BJ (cell line): ENCODE results near the gene GNPTAB. TPM values are rescaled to one million over a fixed set of nuclear protein-coding genes. Genes with fewer than 3 reads are reported as not detected.

Experiments
- CTCF ChIA-PET: fragments of 350-600 bp; formaldehyde crosslinking; extraction: SDS; loops from one replicate; lab custom pipeline; 2021; ENCODE audit warnings: antibody characterized with exemption, inconsistent platforms; lab: Yijun Ruan, JAX
- POLR2A ChIA-PET: fragments of 300-600 bp; sonication (Branson Sonifier 250); formaldehyde crosslinking; extraction: SDS; loops from one replicate; lab custom pipeline; 2021; ENCODE audit warnings: antibody characterized with exemption; lab: Charles Lee
- DNase-seq: peaks from one replicate; pipeline ENCODE4 v3.0.0-alpha.2; 2011; ENCODE audit warnings: low read depth
- H3K27me3 ChIP-seq: 2 replicates; pipeline ENCODE4 v1.6.0; 2011; ENCODE audit warnings: low read length; ENCODE audit not compliant: control insufficient read depth, insufficient read depth
- H3K36me3 ChIP-seq: 2 replicates; pipeline ENCODE4 v1.5.1; 2011; ENCODE audit warnings: low read length; ENCODE audit not compliant: control insufficient read depth, insufficient read depth
- H3K4me3 ChIP-seq: 2 replicates; pipeline ENCODE4 v1.5.1; 2011; ENCODE audit warnings: low read depth, mild to moderate bottlenecking, control low read depth, low read length
- polyA plus RNA-seq: library from polyadenylated mRNA; depleted of rRNA; stranded (reverse); fragments of >200 nt; gene quantifications from 2 replicates; pipeline ENCODE4 v1.2.3, GENCODE V29; 2011
- TF ChIP-seq, protein P1 (sequence below): IDR thresholded peaks from 2 replicates; pipeline ENCODE4 v1.5.1; 2011; ENCODE audit warnings: low read depth, mild to moderate bottlenecking, control low read depth, inconsistent platforms, low read length, moderate library complexity; ENCODE audit not compliant: insufficient read depth

GNPTAB gene
- polyA plus RNA-seq, 1 experiment = 20.5 TPM

DNA sequence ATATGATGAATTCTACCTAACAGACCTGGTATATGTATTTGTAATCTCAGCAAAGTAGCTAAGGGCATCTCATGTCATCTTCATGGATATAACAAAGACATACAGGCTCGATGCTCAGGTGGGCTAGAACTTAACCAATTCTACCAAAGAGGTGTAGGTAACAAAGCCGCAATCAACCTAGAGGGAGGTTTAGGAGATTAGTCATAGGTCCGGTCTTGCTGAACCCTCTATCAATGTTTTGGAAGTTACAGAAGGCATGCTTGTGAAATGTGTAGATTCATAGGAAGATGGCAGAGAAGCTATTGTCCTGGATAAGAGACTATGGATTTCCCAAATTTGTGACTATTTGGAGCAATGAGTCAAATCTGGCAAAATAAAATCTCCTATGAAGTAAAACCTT, 48.9 kb downstream of the GNPTAB start:
- CTCF ChIA-PET = interaction anchor here (0.9 to 1.2 kb wide), 2 partner anchors 9 to 22 kb away, joined by 3 to 5 read pairs; no protein-coding TSS in a partner anchor
- Histone ChIP-seq H3K4me3 (no peak overlapping the region), H3K27me3 (no peaks in the 10 kb centered on the region), H3K36me3 (peaks cover 3% of the 10 kb centered on the region)
- no peak for DNase-seq
- TF ChIP-seq, protein P1, sequence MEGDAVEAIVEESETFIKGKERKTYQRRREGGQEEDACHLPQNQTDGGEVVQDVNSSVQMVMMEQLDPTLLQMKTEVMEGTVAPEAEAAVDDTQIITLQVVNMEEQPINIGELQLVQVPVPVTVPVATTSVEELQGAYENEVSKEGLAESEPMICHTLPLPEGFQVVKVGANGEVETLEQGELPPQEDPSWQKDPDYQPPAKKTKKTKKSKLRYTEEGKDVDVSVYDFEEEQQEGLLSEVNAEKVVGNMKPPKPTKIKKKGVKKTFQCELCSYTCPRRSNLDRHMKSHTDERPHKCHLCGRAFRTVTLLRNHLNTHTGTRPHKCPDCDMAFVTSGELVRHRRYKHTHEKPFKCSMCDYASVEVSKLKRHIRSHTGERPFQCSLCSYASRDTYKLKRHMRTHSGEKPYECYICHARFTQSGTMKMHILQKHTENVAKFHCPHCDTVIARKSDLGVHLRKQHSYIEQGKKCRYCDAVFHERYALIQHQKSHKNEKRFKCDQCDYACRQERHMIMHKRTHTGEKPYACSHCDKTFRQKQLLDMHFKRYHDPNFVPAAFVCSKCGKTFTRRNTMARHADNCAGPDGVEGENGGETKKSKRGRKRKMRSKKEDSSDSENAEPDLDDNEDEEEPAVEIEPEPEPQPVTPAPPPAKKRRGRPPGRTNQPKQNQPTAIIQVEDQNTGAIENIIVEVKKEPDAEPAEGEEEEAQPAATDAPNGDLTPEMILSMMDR = no peak
- POLR2A ChIA-PET = no interaction called here

DNA sequence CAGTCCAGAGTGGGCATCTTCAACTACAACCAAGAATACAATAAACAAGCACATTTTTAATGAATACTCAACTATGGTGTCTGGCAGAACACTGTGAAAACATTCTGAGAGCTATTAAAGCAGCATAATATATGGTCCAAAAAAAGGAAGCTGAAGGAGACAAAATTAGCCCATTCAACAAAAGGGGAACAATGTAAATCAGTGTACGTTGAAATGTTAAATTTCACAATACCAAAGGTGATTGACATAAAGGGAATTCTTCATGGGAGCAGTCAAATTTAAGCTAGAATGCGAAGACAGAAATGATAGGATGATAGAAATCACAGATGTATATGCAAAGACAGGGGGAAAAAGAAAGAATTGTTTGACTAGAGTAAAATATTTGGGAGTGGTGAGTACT, 50.2 kb downstream of the GNPTAB start:
- no peaks in the 10 kb centered on the region for H3K27me3 ChIP-seq
- no peak overlapping the region for H3K4me3 ChIP-seq
- H3K36me3 ChIP-seq = peaks cover 5% of the 10 kb centered on the region
- DNase-seq = no peak
- ChIA-PET CTCF (interaction anchor here (1.0 to 3.2 kb wide), 4 partner anchors 10 to 156 kb away, joined by 3 to 19 read pairs (median 10); partner anchors contain the start of gene GNPTAB), POLR2A (no interaction called here)
- TF ChIP-seq, protein P1 = no peak

DNA sequence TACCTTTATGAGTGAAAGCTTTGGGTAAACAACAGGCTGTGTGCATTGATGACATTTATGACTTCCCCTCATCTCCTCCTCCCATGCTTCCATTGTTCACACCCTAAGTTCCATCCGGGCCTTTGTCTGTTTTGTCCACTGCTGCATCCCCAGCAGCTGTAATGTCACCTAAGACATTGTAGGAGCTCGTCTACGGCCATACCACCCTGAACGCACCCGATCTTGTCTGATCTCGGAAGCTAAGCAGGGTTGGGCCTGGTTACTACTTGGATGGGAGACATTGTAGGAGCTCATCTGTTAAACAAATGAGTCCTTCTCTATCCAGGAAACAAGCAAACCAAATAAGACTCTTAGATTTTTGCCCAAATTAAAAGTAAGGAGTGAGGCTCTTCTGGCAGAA, 51.1 kb downstream of the GNPTAB start:
- no peak for DNase-seq
- Histone ChIP-seq H3K27me3 (no peaks in the 10 kb centered on the region), H3K4me3 (no peak overlapping the region), H3K36me3 (peaks cover 5% of the 10 kb centered on the region)
- ChIA-PET POLR2A (no interaction called here), CTCF (interaction anchor here (0.6 to 3.2 kb wide), 7 partner anchors 9 to 354 kb away, joined by 3 to 19 read pairs (median 3); partner anchors contain the start of gene GNPTAB)
- TF ChIP-seq, protein P1 = no peak

DNA sequence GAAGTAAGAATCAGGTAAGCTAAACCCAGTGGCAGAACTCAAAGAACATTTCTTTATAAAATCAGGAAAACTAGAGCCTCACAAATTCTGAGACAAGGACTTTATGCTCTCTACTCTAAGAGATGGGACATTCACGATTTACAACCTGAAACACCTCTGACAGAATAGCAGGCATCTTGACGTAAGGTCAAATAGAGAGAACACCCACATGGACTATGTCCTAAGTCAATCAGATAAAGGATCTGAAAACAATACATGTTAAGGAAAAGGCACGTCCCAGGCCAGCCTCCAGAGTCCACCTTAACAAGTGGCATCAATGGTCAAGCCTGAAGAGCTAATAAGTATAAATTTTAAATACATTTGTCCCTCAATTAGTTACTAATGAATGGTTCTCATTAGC, 51.6 kb downstream of the GNPTAB start:
- TF ChIP-seq, protein P1 = no peak
- no peak for DNase-seq
- ChIA-PET POLR2A (no interaction called here), CTCF (interaction anchor here (0.6 to 3.2 kb wide), 7 partner anchors 13 to 924 kb away, joined by 3 to 19 read pairs (median 3); partner anchors contain the start of gene GNPTAB)
- peaks cover 5% of the 10 kb centered on the region for H3K36me3 ChIP-seq
- no peaks in the 10 kb centered on the region for H3K27me3 ChIP-seq
- H3K4me3 ChIP-seq = no peak overlapping the region

DNA sequence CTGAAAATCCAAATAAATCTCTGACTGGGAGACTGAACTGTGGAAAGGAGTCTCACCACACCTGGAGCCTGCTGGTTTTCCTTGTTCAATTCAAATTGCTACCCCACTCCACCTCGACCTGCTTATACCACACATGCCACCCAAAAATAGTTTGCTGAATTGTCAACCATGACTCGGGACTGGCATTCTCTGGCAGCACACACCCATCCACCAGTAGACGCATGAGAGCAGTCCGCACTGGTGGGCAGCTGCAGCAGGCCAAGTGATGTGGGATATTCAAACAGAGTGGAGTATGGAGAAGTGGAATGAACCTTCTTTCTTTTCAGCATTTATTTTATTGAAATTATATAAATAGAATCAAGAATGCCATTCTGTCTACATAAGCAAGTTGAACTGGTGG, 52.8 kb downstream of the GNPTAB start:
- no peak overlapping the region for H3K4me3 ChIP-seq
- POLR2A ChIA-PET = no interaction called here
- CTCF ChIA-PET = interaction anchor here (2.6 kb wide), 1 partner anchor 14 kb away, joined by 7 read pairs; no protein-coding TSS in a partner anchor
- TF ChIP-seq, protein P1 = no peak
- no peak for DNase-seq
- H3K27me3 ChIP-seq = no peaks in the 10 kb centered on the region
- peaks cover 5% of the 10 kb centered on the region for H3K36me3 ChIP-seq
